Transverse colon (tissue), 4 donors: ENCODE results near the gene NRAS.

Source experiments
- CTCF ChIP-seq, 5 experiments: fragments of 200-600 bp in 3 of 5; fragments of 450-650 bp in 2 of 5; sonication (generic) in 3 of 5; IDR thresholded peaks; 1 replicate in 2 of 5; 2 replicates in 3 of 5; pipeline ENCODE4 v1.5.1; 2016 to 2017; ENCODE audit warnings: antibody characterized with exemption in 5 of 5, inconsistent platforms in 3 of 5, mild to moderate bottlenecking in 2 of 5, moderate library complexity in 1 of 5
- EP300 ChIP-seq: sonication (generic); formaldehyde crosslinking; IDR thresholded peaks from one replicate; pipeline ENCODE4 v1.6.1; 2017; ENCODE audit warnings: antibody characterized with exemption, low read depth
- POLR2A ChIP-seq: fragments of 450-650 bp; IDR thresholded peaks from one replicate; pipeline ENCODE4 v1.6.1; 2016; ENCODE audit warnings: antibody characterized with exemption, mild to moderate bottlenecking, moderate library complexity
- POLR2AphosphoS5 ChIP-seq, 3 donors: sonication (generic); formaldehyde crosslinking; IDR thresholded peaks; one replicate each; pipeline ENCODE4 v1.6.1; 2016; ENCODE audit warnings: antibody characterized with exemption in 3 of 3

- TF ChIP-seq CTCF (IDR thresholded peaks at IDR 0.05): no peak
- no peak for TF ChIP-seq POLR2A
- TF ChIP-seq POLR2AphosphoS5 (IDR thresholded peaks at IDR 0.05): no peak
- no peak for TF ChIP-seq EP300
These were observed 33.3 kb upstream of the NRAS start for GRCh38 chr1:114749835-114750234.
